ENCODE measurements around the gene POLR2M.

The POLR2M gene

DNA sequence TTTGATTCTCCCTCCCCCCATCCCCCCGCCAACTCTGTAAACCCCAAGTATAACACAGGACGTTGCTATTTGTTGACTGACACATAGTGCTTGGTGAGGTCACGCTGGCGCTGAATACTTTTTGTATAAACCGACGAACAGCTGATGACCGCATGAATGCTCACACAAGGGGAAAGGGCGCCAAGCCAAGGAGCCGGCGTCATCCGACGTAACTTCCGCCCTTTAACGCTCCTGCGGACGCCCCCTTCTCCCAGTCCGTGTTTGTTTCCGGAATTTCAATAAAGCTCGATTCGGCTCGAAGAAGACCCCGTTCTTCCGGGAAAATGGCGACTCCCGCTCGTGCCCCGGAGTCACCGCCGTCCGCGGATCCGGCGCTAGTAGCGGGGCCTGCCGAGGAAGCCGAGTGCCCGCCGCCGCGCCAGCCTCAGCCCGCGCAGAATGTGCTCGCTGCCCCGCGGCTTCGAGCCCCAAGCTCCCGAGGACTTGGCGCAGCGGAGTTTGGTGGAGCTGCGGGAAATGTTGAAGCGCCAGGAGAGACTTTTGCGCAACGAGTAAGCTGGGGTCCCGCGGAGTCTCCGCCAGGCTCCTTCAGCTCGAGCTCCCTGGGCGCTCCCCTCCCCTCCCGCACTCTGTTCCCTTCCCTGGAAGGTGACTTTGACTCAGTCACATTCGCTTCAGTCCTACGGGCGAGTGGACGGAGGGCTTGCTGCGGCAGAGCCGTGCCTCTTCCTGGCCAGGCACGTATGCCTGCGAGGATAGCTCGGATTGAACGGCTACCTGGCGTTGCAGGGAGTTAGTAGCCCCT lies at the start of gene POLR2M:
Gene POLR2M, plus strand, starts transcription at position 310 of the 805 bp plus-strand sequence. Its CDS starts 129 bp downstream, at position 439.
- DNase-seq, result peak; percentile 95 to 98

DNA sequence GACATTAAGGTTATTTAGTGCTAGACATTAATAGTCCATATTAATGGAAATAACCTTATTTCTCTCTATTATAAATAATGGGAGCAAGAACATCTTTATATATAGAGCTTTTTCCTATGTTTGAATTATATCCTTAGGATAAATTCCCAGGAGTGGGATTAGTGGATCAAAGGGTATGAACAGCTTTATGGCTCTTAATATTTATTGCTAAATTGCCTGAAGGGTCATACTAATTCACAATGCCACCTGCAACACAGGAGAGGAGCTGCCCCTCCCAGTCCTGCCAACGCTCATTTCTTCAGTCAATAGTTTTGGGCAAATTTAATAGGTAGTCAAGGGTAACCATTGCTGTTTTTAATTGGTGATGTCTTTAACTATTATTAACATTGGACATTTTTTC lies 48.9 kb upstream of the POLR2M start:
- no peak for DNase-seq

DNA sequence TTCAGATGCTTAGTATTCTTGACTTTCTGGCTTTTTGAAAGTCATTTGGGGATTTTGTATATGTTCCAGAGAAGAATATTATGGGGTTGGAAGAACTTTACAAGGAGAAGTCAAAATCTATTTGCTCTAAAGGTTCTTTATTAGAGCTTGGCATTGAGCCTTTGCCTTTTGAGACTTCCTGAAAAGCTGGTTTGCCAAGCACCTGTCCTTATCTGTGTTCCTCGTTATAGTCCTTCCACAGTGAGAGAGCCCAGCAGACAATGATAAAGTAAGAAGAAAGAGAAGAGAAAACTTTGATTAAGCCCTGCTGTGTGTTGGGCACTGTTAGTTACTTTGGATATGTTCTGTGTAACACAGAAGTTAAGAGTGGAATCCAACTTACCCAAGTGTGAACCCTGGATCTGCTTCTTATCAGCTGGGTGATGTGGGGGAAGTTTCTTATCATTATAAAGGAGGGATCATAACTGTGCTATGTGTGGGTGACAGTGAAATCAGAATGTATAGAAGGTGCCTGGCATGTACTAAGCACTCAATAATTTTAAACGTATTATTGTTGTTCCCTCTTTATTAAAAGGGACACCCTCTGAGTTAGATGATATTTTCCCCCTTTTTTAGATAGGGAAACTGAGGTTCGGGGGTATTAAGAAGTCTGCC lies 44.3 kb upstream of the POLR2M start:
- no peak for DNase-seq

DNA sequence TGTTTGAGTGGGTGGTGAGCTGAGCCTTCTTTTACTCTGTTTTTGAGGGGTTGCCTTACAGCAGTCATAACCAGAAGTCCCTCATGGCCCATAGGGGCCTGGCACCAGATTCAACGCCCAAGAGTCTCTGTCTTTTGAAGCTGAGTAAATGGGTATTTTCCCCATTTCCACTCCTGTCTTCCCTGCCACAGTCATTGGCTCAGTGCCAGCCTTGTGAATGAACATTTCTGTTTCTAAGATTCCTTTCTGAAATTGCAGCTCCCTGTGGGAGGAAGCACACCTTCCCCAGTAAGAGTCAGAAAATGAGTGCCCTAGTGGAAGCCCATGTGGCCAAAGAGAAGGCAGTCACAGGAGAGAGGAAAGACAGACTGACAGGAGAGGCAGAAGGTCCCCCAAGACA lies 43.7 kb upstream of the POLR2M start:
- DNase-seq, result no peak

DNA sequence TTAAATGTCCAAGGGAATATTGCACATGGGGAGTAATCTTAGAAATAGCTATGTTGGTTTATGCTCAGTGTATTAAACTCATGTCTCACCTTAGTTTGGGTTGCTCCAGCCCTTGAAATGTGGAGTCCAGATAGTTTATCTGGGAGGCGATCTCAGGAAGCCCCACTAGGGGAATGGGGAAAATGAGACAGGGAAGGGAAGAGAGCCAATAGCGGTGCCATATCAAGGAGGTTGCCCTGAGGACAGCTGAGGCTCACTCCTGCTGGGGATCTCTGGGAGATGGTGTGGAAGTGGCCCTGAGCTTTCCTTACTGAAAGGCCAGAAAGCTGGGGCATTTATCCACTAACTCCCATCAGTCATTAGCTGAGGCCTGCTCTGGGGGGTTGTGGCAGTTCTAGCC lies 43.3 kb upstream of the POLR2M start:
- no peak for DNase-seq

DNA sequence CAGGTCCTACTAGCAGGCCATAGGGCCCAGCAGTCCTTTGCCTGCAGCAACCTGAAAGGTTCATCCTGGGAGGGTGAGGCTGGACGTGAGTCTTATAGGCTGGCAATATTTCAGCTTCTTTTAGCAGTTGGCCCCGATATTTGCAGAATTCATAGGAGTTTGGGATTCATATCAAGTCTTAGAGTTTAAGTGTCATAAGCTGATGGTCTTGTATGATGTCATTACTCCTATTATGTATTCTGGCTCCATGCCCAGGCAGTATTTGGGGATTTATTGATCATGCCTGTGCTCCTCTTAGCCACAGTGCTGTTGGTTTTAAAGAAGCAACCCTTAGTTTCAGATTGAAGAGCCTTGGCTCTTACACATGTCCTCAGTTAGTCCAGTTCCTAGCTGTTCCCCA lies 41.3 kb upstream of the POLR2M start:
- no peak for DNase-seq

DNA sequence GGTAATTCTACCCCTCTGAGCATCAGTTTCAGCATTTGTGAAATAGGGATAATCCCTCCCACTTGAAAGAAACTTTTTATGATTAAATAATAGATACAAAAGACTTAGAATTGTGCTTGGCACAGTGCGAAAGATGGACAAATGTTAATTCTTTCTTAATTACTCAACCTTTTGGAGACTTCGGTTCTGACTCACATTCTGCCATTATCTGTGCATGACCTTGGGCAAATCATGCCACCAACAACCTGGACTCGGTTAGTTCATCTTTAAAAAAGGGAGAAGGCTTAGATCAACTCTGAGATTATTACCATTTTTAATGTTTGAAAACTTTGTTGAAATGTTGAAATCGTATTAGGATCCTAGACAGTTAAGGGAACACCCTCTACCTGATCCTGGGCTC lies 40.6 kb upstream of the POLR2M start:
- no peak for DNase-seq

DNA sequence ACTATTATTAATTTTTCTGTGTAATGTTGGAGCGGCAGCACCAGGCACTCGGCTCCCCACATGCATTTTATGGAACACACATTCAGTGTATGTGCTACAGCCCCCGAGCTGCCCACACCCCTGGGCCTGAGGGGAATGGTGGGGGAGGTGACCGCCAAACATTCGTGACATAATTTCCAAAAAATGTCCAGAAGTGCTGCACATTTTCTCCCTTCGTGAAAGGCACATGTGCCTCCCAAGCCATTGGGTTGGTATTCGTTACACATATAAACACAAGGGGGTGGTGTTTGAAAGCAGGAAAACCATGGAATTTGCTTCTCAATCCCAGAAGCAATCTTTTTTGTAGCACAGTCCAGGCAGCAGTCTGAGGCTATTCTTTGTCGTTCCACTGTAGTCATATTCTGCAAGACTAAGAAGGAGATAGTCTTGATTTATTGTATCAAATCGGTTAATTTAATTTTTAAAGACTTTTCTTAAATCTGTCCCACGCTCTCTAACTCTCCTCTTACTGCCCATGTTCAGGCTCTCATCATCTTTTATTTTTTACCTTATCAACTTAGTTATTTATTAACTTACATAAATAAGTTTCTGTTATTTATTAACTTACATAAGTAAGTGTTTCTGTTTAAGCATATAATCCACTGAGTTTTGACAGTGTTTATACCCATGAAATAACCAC lies 39.2 kb upstream of the POLR2M start:
- no peak for DNase-seq

DNA sequence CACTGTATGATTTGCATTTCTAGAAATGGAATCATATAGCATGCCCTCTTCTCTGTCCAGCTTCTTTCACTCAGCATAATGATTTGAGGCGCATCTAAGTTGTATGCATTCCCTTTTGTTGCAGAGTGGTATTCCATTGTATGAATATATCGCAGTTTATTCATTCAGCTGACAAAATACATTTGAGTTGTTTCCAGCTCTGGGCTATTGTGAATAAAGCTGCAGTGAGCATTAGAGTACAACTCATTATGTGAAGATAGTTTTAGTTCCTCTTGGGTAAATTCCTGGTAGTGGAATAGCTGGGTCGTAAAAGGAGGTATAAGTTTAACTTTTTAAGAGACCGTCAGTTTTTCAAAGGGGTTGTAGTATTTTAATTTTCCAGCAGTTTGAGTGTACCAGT lies 38.5 kb upstream of the POLR2M start:
- DNase-seq, result no peak

DNA sequence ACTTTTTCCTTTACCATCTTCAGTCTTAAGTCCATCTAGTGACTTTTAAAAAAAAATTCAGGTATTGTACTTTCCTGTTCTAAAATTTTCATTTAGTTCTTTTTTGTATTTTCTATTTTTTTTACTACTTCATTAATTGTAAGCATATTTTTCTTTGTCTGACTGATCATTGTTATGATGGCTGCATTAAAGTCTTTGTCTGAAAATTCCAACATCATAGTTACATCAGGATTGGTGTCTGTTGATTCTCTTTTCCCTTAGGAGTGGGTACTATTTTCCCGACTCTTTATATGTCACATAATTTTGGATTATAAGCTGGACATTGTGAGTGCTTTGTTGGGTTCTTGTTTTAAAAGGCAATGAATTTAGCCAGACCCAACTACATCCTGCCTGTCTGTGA lies 34.9 kb upstream of the POLR2M start:
- DNase-seq, result no peak

DNA sequence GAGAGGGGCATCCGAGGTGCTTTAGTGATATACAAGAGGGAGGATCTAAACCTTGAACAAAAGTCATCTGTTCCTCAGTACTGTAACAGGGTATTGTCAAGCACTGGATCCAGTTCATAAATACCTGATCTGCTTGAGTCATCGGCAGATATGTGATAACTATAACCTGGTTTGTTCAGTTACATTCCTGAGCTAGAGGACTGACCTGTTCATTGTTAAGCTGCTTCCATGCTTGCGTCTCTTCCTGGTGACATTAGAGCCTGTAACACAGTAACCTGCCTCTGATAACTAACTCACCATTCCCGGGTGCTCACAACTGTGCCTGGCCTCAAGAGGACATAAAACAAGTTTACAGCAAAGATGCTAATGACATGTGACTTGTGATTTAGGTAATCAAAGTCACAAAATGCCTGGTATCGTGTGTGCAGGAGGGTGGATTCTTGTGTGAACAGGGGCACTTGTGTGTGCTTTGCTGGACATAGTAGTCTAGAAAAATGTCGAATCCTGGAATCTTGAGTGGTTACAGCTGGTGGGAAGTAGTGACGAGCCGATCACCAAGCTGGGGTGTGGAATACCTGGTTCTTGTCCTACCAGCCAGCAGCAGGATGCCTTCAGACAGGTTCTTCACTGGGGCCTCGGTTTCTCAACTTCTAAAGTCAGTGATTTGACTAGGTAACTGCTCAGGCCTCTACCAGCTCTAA lies 30.9 kb upstream of the POLR2M start:
- DNase-seq, result no peak

DNA sequence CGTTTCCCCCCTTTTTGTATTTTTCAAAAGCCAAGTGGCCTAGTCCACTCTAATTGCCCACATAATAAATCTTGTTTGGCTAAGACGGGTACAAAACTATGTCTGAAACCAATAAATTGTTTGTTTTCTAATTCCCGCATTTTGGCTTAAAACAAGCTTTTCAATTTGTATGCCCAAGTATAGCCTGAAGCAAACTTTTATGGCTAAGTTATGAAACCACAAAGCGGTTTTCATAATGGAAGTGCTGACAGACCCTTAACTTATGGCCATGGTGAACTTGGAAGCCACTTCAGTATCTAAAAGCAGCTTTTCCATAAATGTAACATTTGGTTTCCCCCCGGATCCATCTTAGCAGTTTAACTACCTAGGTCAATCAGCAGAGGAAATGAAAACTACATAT lies 29.9 kb upstream of the POLR2M start:
- no peak for DNase-seq

DNA sequence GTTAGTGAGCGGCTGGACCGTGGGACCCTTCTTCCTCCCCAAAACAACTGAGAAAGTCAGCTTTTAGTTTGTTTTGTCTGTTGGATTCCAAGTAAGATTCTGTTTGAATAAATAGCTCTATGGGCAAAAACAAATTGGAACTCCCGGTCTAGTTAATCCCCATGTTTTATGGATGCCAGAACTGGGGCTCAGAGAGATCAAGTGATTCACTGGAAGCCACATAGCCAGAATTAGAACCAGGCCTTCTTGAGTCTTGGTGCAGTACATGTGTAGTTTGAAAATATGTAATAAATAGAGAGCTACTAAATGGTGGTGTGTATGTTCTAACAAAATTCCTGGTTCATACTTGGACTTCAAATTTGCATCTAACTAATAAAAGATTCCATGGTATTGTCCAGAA lies 29.3 kb upstream of the POLR2M start:
- no peak for DNase-seq

DNA sequence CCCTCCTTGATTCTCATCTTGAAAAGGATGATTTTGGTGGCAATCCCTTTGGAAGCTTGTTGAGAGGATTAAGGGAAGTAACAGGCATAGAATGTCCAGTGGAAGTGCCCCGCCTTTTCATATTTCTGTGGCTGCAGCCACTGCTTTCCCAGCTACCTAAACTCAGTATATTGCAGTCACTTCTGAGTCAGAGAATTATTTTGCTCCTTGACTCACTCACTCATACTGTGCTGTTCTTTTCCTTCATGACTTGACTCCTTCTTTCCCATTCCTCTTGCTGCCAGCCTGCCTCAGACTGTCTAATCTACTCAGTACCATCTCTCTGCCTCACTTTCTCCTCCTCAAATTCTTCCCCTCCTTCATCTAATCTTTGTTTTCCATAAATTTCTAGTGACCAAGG lies 26.5 kb upstream of the POLR2M start:
- DNase-seq, result no peak

DNA sequence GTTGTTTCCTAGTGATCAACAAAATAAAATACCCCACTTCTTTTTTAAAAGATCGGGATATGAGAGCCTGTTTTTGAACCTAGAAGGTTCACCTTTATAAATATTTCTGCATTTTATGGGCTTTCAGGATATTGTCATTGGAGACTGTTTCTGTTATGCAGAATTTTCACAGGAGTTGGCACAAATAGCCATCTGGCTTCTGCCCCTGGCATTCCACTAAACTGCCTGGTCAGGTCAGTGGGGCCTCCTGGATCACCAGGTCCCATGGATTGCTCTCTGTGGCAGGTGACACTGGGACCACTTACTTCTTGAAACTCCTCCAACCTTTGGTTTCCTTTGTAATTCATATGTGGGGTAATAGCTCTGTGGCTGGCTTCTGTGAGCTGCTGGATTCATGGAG lies 25.5 kb upstream of the POLR2M start:
- DNase-seq, result no peak

DNA sequence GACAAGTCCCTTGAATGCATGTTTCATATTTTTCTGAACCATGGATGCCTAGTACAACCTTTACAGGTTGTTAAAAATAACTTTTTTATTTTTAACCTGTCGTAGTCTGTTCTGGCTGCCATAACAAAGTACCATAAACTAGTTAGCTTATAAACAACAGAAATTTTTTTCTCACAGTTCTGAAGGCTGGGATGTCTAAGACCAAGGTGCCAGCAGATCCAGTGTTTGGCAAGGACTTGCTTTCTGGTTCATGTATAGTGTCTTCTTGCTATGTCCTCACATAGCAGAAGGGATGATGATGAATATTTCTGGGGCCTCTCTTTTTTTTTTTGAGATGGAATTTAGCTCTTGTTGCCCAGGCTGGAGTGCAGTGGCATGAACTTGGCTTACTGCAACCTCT lies 23.0 kb upstream of the POLR2M start:
- no peak for DNase-seq

DNA sequence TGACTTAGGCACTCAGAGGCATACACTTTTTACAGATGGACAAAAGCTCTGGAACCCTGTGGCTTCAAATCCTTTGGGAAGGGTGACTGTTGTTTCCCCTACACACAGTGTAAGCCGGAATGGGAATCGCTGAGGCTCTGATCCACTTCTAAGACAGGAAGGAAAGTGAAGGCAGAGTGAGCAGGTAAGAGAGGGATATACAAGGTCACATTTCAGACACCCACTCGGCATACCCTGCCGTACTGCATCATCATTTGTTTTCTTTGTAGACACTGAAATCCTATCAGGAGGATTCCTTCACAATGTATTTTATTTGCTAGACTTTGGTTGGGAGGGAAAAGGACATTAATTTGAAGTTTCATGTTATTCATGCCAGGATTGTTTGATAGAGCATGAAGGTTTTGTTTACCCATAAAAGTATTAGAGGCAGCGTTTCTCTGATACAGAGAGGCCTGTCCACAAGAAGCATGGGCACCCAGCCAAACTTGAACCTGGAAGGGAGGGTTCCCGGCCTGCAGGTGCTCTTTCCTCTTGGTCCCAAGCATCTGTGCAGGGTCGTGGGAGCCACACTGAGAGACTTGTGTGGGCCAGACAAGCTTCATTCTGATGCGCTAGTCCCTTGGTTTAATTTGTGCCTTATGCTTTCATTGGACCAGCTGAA lies 21.9 kb upstream of the POLR2M start:
- DNase-seq, result no peak

DNA sequence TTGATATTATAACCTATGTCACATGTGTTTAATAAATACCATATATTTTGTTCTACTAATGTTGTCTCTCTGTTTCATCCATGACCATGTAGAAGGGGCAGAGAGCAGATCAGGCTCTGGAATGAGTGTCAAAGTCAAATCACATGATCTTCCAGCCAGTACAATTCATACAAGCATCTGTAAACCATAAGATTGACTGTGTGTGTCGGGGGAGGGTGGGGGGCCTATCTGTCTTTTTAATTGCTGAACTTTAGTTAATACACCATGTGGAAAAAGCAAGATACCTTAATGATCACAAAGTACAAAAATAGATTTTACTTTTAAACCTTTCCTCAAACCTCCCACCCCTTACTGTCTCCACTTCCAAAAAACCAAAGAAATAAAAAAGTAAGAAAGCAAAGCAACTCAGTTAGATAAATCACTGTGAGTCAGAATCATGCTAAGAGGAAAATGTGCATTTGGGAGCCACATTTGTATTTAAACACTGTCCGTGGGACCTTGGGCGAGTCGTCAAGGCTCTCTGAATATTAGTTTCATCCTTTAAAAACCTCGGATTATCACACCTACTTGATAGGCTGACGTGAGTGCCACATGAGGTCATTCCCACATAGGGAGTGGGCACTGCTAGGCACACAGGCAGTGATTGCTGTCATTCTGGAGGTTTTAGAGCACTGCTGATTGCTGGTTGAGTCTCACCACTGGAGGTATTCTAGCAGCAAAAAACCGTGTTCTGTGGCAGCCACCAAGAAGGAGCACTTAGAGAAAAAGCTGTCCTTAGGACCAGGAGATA lies 21.0 kb upstream of the POLR2M start:
- DNase-seq, result no peak

DNA sequence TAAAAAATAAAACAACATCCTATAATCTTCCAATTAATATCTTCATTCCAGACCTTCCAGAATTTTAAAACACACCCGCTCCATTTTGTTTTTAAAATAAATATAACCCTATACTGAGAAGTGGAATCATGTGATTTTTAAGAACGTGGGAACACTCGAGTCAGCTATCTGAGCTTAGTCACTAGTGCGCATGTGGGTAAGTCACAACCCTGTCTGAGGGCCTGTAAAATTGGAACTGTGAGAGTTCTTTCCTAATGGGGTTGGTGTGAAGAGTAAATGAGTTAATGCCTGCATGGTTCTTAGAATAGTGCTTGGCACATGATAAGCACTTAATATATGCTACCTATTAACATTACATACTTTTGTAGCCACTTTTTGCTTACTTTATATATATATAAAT lies 19.9 kb upstream of the POLR2M start:
- no peak for DNase-seq

DNA sequence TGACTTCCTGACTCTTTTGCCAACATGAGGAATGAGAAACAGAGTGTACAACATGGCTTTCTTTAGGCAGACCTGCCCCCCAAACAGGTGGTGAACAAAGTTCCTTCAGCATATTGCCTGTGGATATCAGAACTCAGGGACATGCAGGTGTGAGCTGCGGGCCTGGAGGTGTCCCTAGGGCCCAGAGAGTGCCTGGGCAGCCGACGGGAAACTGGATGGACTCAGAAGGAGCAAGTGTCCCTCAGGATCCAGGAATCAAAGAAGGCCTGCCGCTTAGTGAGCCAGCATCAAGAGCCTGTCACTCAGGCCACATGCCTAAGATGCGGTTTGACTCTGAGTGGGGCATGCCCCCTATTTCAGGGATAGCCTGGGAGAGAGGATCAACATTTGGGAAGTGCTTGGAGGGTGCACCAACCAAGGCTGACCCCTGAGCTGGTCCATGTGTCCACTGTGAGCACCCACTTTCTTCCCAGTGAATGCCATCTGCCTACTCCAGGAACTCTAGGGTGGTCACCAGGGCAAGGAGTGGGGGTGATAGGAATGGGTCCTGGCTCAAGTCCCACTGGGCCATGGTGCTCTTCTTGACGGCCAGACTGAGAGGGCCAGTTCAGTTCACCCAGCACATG lies 16.1 kb upstream of the POLR2M start:
- no peak for DNase-seq

DNA sequence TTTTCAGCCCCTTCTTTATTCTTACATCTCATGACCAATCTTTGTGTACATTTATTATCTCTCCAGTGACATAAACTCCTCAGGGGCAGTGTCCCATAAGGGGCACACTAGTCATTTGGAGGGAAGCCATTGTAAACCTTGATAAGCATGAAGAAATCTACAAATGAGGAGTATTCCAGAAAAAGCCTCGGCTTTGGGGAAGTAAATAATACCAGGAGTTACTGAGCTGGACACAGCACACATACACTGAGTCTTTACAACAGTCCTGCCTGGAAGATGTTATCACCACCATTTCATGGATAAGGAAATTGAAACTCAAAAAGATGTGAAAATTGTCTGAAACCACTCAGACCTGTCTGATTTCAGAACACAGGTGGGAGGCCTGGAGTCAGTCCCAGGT lies 15.4 kb upstream of the POLR2M start:
- no peak for DNase-seq

DNA sequence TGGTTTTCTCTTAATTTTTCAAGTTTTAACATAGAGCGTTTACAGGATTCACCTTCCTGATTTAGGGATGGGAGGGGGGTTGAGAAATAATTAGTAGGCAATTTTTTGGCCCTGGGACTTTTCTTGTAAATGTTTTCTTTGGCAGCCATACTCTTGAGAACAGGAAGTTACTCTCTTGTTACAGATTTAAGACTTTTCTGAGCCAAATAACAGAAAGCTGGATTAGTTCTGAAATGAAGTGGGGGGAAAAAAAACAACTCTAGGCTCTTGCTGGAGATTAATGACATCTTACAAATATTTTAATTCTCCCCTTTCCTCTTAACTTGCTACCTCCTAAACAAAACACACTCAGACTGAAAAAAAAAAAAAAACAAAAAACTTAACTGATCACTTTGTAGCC lies 13.8 kb upstream of the POLR2M start:
- no peak for DNase-seq

Data from inflammatory macrophage treated with lipopolysaccharide for 1 hour (primary cell).